Activated T-cell treated with anti-CD3 and anti-CD28 coated beads, Interleukin-2, amount 50 U/mL, for 72 hours (primary cell): ENCODE data around the gene MAD2L2. TPM values are rescaled to one million over a fixed set of nuclear protein-coding genes. Genes with fewer than 3 reads are reported as not detected.
A peak's percentile ranks its signal among the peaks of the same experiment; 100 is the strongest.

Source experiments
- ATAC-seq, 2 donors: fragments of 150-1000 bp; cut with Tn5 transposase; replicated peaks in 1 of 2; 2 replicates each; pipeline ENCODE4 v1.10.0; 2021; ENCODE audit warnings: moderate library complexity in 2 of 2, mild to moderate bottlenecking in 1 of 2
- DNase-seq, 2 donors: peaks; one replicate each; pipeline ENCODE4 v3.0.0; 2021 to 2022; ENCODE audit warnings: mixed read lengths in 1 of 2
- H3K27ac Mint-ChIP-seq: one replicate; pipeline ENCODE4 v1.8.0; 2022; ENCODE audit warnings: mild to moderate bottlenecking, moderate library complexity, mixed read lengths
- H3K27me3 Mint-ChIP-seq: one replicate; pipeline ENCODE4 v1.8.0; 2022; ENCODE audit warnings: low read depth, mixed read lengths
- H3K36me3 Mint-ChIP-seq, 2 donors: one replicate each; pipeline ENCODE4 v1.8.0; 2022; ENCODE audit warnings: mixed read lengths in 2 of 2, mild to moderate bottlenecking in 1 of 2; ENCODE audit not compliant: insufficient read depth in 2 of 2
- H3K4me1 Mint-ChIP-seq: one replicate; pipeline ENCODE4 v1.8.0; 2022; ENCODE audit warnings: low read depth, mixed read lengths
- H3K4me3 Mint-ChIP-seq, 2 donors: one replicate each; pipeline ENCODE4 v1.8.0; 2022; ENCODE audit warnings: mild to moderate bottlenecking in 2 of 2, mixed read lengths in 2 of 2, moderate library complexity in 2 of 2
- H3K9me3 Mint-ChIP-seq, 2 donors: one replicate each; pipeline ENCODE4 v1.8.0; 2022; ENCODE audit warnings: mixed read lengths in 2 of 2
- total RNA-seq, 2 donors: library from RNA; stranded (reverse); gene quantifications; one replicate each; pipeline ENCODE4 v1.2.3, GENCODE V29; 2022

The MAD2L2 gene
- total RNA-seq: 10 to 100 TPM; 76.5 to 78.7 TPM

DNA sequence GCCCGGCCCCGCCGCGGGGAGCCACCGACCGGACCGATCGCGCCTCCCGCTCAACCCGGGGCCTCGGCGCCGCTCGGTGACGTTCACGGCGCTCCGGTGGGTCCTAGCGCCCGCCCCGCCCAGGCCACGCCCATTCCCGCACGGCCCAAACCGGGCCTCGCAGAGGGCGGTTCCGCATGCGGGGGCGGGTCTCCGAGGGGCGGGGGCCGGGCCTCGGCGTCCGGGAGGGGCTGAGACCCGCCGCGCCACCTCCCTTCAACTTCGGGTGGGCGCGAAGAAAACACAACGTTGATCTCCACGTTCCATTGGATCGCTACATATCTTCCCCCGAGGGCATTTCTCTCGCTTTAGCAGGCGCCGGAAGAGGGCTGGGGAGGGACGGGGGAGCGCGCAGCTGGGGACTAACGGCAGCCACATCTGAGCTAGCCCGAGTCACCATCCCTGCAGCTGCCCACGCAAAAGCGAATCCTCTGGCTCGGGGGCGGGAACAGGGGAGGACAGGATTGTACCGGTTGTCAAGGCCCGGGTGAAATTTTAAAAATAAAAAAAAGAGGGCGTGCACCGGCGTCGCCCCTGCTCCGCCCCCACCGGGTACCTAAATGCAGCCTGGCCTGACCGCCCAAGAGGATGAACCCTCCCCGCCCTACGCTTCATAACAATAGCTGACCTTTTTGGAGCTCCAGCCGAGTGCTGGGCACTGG lies at the start of gene MAD2L2:
Gene MAD2L2, minus strand, starts transcription at position 78 of the 701 bp plus-strand sequence. CDS start 547 bp downstream, outside the sequence.
- Mint-ChIP-seq H3K27ac (no peak within 1 kb of the TSS), H3K27me3 (no peaks in the 10 kb centered on the region), H3K36me3 (no peaks in the 10 kb centered on the region), H3K4me3 (peak within 1 kb of the TSS; percentile 92 to 94), H3K9me3 (no peaks in the 10 kb centered on the region), H3K4me1 (peaks cover 15% of the 10 kb centered on the region)
- ATAC-seq (peak; percentile 92 to 94), DNase-seq (peak; percentile 96)

DNA sequence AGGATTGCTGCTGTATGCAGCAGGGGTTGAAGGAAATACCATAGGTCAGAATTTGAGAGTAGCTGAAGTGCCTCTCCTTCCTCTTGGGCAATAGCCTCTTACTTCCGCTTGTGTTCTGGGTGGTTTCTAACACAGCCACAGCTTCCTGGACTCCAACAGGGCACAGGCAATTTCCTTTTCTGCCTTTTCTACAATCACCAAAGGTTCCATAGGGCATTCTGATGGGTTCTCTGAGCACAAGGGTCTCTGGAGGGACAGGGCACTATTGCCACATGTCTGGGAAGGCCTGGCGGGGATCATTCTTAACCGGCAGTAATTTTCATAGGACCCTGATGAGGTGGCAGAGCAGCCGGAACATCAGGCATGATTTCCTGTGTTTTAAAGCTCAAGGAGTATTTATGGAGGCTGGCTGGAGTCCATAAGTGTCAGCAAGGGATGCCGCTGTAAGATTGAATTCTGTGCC lies 49.5 kb upstream of the MAD2L2 start:
- ATAC-seq (peak; percentile 73 to 83), DNase-seq (peak; percentile 32 to 36)
- no peaks in the 10 kb centered on the region for H3K36me3 Mint-ChIP-seq
- no peaks in the 10 kb centered on the region for H3K9me3 Mint-ChIP-seq
- H3K27ac Mint-ChIP-seq: no peak overlapping the region
- H3K27me3 Mint-ChIP-seq: no peaks in the 10 kb centered on the region
- peak overlapping the region; percentile 32 to 67 for H3K4me3 Mint-ChIP-seq
- peaks cover 38% of the 10 kb centered on the region for H3K4me1 Mint-ChIP-seq

DNA sequence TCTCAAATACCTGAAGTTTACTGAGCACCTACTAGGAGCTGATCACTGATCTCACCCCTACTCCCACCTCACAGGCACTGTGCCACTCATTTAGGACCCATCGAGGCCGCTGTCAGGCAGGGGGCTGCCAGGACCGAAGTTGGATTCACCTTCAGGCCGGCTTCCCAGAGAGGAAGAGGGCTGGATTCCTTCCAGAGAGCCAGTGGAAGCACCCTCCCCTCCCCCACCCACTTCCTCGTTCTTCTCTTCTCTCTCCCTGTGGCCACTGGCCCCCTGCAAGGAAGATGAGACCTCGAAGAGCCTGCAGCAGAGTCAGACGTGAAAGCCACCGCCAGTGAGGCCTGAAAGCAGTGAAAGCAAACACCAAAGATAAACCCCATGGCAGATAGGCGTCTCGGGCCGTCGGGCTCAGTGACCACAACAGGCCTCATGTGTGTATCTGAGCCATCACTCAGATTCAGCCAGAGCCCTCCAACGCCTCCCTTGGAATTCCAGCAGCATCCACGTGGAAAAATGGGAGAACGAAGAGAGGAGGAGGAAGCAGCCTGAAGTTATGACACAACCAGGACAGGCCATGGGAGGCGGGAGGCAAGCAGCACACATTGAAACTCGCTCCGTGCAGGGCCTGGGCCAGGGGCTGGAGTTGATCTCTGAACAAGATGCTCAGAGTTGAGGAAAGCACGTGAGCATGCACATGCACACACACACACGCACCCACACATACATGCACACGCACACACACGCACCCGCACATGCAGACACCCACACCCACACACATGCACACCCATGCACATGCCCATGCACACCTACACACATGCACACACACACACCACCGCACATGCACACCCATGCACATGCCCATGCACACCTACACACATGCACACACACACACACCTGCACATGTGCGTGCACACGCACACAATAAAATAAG lies 48.8 kb upstream of the MAD2L2 start:
- Mint-ChIP-seq H3K27me3 (no peaks in the 10 kb centered on the region), H3K27ac (no peak overlapping the region), H3K36me3 (no peaks in the 10 kb centered on the region), H3K4me3 (peak overlapping the region; percentile 32 to 67), H3K4me1 (peaks cover 38% of the 10 kb centered on the region), H3K9me3 (no peaks in the 10 kb centered on the region)
- peak in 1 of 2 donors; percentile 50 for ATAC-seq
- no peak for DNase-seq

DNA sequence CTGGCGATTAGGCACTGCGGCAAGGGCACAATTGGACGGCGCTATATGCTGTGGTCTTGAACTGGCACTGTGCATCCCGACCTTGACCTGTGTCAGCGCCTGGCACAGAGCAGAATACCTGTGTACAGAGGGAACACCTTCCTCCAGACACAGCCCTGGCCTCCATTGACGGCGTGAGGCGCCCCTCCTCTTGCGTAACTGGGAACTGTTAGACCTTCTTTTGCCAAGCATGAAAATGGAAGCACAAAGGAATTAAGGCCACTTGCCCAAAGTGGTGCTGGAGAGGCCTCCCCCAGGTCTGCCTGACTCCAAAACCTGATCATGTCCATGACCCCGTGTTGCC lies 48.2 kb upstream of the MAD2L2 start:
- DNase-seq (no peak), ATAC-seq (no peak)
- H3K27me3 Mint-ChIP-seq: no peaks in the 10 kb centered on the region
- no peaks in the 10 kb centered on the region for H3K9me3 Mint-ChIP-seq
- no peak overlapping the region for H3K27ac Mint-ChIP-seq
- no peak overlapping the region for H3K4me3 Mint-ChIP-seq
- peaks cover 38% of the 10 kb centered on the region for H3K4me1 Mint-ChIP-seq
- no peaks in the 10 kb centered on the region for H3K36me3 Mint-ChIP-seq

DNA sequence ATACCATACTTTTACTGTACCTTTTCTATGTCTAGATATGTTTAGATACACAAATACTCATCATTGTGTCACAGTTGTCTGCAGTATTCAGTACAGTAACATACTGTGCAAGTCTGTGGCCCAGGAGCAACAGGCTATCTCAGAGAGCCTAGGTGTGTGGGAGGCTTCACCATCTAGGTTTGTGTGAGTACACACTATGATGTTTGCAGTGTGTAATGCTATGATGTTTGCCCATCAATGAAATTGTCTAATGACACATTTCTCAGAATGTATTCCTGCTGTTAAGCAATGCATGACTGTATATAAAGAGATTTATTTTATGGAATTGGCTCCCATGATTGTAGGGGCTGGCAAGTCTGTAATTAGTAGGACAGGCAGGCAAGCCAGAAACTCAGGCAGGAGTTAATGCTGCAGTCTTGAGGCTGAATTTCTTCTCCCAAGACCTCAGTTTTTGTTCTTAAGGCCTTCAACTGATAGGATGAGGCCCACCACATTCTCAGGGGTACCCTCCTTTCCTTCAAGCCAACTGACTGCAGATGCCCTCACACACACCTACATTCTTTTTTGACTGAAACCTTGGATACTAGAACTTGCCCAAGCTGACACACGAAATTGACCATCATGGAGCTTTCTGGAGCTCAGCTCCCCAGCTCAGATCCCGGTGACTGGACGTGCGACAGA lies 47.3 kb upstream of the MAD2L2 start:
- H3K27ac Mint-ChIP-seq: no peak overlapping the region
- H3K27me3 Mint-ChIP-seq: no peaks in the 10 kb centered on the region
- DNase-seq (no peak), ATAC-seq (no peak)
- H3K9me3 Mint-ChIP-seq: no peaks in the 10 kb centered on the region
- H3K4me3 Mint-ChIP-seq: no peak overlapping the region
- H3K36me3 Mint-ChIP-seq: no peaks in the 10 kb centered on the region
- peaks cover 38% of the 10 kb centered on the region for H3K4me1 Mint-ChIP-seq

DNA sequence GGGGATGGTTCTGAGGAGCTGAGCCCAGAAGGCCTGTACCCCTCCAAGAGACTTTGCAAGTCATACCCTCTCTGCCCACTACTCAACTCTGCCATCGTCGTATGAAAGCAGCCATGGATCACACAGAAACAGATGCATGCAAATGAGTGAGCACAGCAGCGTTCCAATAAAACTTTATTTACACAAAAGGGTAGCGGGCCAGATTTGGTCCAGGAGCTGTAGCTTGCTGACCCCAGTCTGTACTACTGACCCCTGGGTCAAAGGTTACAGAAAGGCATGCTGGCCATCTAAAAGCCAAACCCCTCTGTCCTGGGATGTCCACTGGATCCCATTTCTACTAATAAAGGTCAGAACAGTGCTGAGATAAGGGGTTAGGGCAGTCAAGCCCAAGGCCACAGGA lies 46.2 kb upstream of the MAD2L2 start:
- Mint-ChIP-seq H3K36me3 (no peaks in the 10 kb centered on the region), H3K27me3 (no peaks in the 10 kb centered on the region), H3K9me3 (no peaks in the 10 kb centered on the region), H3K4me3 (no peak overlapping the region), H3K4me1 (peaks cover 30% of the 10 kb centered on the region), H3K27ac (no peak overlapping the region)
- ATAC-seq (no peak), DNase-seq (no peak)

DNA sequence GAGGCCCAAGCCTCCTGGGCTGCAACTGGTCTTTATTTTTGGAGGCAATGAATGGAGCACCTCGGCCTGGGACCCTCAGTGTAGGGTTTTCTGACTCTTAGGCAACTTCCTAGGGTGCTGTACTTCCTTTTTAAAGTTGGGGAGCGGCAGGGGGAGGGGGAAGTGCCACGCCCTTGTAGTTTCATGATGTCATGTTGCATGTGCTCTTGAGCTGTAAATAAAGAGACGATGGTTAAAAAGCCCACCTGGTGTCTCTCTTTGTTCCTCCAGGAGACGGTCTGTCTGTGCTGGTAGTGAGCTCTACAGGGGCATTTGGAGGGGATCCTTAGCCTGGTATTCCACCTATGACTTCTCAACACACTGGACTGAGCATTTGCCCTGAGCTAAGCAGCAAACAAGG lies 44.7 kb upstream of the MAD2L2 start:
- H3K27ac Mint-ChIP-seq: no peak overlapping the region
- no peaks in the 10 kb centered on the region for H3K27me3 Mint-ChIP-seq
- no peaks in the 10 kb centered on the region for H3K36me3 Mint-ChIP-seq
- no peaks in the 10 kb centered on the region for H3K9me3 Mint-ChIP-seq
- DNase-seq (no peak), ATAC-seq (no peak)
- H3K4me3 Mint-ChIP-seq: no peak overlapping the region
- H3K4me1 Mint-ChIP-seq: peaks cover 15% of the 10 kb centered on the region

DNA sequence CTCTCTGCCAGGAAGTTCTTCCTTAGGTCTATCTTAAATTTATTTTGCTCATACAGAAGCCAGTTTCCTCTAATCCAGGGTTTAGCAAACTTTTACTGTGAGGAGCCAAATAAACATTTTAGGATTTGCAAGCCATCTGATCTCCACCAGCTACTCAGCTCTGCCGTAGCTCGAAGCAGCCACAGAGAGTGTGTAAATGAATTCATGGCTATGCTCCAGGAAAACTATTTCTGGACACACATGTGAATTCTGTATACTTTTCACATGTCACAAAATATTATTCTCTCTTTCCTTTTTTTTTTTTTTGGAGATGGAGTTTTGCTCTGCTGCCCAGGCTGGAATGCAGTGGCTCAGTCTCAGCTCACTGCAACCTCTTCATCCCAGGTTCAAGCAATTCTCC lies 41.6 kb upstream of the MAD2L2 start:
- Mint-ChIP-seq H3K27ac (no peak overlapping the region), H3K9me3 (no peaks in the 10 kb centered on the region), H3K27me3 (no peaks in the 10 kb centered on the region), H3K36me3 (no peaks in the 10 kb centered on the region), H3K4me1 (peaks cover 13% of the 10 kb centered on the region), H3K4me3 (no peak overlapping the region)
- DNase-seq (no peak), ATAC-seq (no peak)

DNA sequence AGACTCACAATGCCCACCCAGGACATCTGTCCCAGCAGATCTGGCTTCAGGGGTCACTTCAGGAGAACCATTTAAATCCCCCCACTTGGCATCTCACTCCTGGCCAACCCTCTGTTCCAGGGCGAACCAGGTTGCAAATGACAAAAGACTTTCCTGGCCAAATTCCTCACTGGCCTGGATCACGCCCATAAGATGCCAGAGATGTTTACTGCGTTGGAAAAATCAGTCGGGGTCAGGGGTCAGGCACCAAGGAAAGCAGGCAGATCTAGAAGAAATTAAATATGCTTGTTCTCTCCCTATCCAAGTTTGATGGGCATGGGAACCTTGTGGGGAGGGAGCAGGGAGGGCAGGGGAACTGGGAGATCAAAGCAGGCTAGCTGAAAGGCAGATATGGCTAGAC lies 40.4 kb upstream of the MAD2L2 start:
- H3K4me1 Mint-ChIP-seq: peaks cover 13% of the 10 kb centered on the region
- no peak overlapping the region for H3K4me3 Mint-ChIP-seq
- H3K9me3 Mint-ChIP-seq: no peaks in the 10 kb centered on the region
- DNase-seq (no peak), ATAC-seq (no peak)
- no peaks in the 10 kb centered on the region for H3K36me3 Mint-ChIP-seq
- no peaks in the 10 kb centered on the region for H3K27me3 Mint-ChIP-seq
- H3K27ac Mint-ChIP-seq: no peak overlapping the region

DNA sequence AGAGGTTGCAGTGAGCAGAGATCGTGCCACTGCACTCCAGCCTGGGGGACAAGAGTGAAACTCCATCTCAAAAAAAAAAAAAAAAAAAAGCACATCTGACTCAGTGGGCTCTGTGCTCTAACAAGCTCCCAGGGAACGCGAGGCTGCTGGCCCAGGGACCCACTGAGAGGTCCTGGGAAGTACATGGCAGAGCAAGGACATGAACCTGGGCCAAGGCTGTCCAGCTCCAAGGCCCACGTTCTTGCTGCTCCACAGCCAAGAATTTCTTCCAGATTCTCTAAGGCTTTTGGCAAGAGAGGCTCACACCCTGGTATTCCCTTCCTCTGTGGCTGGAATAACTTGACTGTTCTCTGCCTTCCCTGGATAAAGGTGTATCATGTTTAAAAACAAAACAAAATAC lies 39.6 kb upstream of the MAD2L2 start:
- no peaks in the 10 kb centered on the region for H3K9me3 Mint-ChIP-seq
- H3K27me3 Mint-ChIP-seq: no peaks in the 10 kb centered on the region
- H3K4me1 Mint-ChIP-seq: peaks cover 13% of the 10 kb centered on the region
- no peak overlapping the region for H3K4me3 Mint-ChIP-seq
- DNase-seq: no peak
- ATAC-seq: no peak
- H3K36me3 Mint-ChIP-seq: no peaks in the 10 kb centered on the region
- H3K27ac Mint-ChIP-seq: no peak overlapping the region

DNA sequence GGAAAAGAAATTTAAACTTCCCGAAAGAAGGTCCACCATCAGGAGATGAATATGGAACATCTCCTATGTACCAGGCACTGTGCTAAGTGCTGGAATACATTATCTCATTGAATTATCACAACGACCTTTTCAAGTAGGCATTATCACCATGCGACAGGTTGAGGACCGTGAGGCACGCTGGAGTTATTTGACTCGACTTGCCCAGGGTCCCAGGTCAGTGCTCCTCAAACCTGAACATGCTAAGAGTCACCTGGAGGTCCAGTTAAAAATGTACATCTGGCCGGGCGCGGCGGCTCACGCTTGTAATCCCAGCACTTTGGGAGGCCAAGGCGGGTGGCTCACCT lies 39.1 kb upstream of the MAD2L2 start:
- Mint-ChIP-seq H3K4me1 (peaks cover 13% of the 10 kb centered on the region), H3K9me3 (no peaks in the 10 kb centered on the region), H3K4me3 (peak overlapping the region; percentile 85 to 86), H3K27me3 (no peaks in the 10 kb centered on the region), H3K27ac (peak overlapping the region; percentile 64), H3K36me3 (no peaks in the 10 kb centered on the region)
- ATAC-seq (no peak), DNase-seq (no peak)

DNA sequence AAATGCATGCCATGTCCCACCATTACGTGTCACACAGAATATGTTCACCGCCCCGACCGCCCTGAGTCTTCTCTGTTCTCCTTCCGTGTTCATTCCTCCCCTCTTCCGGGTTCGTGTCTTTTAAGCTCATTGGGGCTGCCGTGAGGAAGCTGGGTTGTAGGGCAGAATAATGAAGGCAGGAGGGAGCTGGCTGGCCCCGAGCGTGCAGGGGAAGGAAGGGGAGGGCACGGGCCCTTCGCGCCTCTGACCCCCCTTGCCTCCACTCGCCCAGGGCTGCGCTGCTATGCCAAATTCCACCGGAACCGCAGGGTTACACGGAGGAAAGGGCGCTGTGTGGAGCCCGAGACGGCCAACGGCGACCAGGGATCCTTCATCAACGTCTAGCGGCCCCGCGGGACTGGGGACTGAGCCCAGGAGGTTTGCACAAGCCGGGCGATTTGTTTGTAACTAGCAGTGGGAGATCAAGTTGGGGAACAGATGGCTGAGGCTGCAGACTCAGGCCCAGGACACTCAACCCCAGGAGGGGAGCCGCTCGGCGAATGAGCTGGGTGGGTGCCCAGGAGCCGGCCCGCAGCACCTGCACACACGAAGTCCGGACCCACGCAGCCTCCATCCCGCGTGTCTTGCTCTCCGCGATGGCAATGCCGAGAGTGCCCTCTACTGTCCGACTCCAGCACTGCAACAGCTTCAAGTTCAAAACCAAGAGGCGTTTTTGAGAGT lies 38.5 kb upstream of the MAD2L2 start:
- Mint-ChIP-seq H3K27ac (peak overlapping the region; percentile 64), H3K4me1 (peaks cover 13% of the 10 kb centered on the region), H3K9me3 (no peaks in the 10 kb centered on the region), H3K36me3 (no peaks in the 10 kb centered on the region), H3K4me3 (peak overlapping the region; percentile 85 to 86), H3K27me3 (no peaks in the 10 kb centered on the region)
- DNase-seq (peak; percentile 75 to 86), ATAC-seq (peak; percentile 81 to 86)
